Astrocyte of the cerebellum (primary cell): Measurements from ENCODE around the gene CCT6B.

Experiments used
- DNase-seq: peaks from one replicate; pipeline ENCODE4 v3.0.0-alpha.2; 2011; ENCODE audit warnings: low read depth
- H3K4me3 ChIP-seq: 2 replicates; pipeline ENCODE4 v1.5.1; 2011; ENCODE audit warnings: mild to moderate bottlenecking, low read depth, low read length, moderate library complexity
- in situ Hi-C: cut with HindIII; loops from 2 replicates; pipeline ENCODE4 v1.10.0; 2017; ENCODE audit warnings: low sequenced_read_pairs
- TF ChIP-seq, protein P1 (sequence below): IDR thresholded peaks from 2 replicates; pipeline ENCODE4 v1.5.1; 2012; ENCODE audit warnings: low read length, low read depth, moderate library complexity, mild to moderate bottlenecking; ENCODE audit errors: missing control alignments

The CCT6B gene

DNA sequence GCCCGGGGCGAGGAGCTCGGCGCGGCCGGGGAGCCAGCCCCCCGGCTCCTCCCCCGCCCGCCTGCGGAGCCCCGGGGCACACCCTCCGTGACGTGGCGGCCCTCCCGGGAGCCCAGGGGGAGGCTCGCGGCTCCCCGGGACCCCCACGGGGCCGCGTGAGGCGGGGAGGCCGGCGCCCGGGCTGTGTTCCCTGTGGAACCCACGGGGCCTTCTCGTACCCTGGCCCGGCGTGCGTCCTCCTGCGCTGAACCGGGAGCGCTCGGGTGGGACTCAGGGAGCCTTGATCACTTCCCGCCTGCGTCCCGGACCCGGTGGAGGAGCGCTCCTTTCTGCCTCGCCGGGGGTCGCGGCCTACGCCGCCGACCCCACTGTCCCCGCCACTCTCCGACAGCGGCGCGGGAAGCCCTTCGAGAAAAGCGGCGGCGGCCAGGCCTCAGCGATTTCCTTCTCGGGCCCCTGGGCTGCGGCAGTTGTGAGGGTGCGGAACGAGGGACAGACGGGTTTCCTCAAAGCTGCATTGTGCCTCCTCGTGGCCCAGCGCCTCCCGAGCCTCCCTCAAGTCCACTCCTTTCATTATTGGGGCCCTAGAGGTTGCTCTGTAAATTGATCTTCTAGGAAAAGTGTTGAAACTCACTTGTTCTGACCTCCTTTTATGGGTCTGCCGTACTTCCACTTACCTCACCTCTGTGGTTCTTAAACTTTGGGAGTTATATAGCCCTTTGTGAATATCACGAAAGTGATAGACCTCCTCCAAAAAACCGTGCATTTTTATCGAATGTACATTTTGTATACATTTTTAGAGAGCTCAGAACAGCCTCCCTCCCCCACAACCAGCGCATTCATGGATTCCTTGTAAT lies 19.6 kb upstream of the CCT6B start:
- in situ Hi-C loops, result loop anchor here (25.0 kb wide), 1 partner anchor 606 kb away; the partner anchor contains the start of genes AP2B1 and PEX12
- TF ChIP-seq, protein P1, sequence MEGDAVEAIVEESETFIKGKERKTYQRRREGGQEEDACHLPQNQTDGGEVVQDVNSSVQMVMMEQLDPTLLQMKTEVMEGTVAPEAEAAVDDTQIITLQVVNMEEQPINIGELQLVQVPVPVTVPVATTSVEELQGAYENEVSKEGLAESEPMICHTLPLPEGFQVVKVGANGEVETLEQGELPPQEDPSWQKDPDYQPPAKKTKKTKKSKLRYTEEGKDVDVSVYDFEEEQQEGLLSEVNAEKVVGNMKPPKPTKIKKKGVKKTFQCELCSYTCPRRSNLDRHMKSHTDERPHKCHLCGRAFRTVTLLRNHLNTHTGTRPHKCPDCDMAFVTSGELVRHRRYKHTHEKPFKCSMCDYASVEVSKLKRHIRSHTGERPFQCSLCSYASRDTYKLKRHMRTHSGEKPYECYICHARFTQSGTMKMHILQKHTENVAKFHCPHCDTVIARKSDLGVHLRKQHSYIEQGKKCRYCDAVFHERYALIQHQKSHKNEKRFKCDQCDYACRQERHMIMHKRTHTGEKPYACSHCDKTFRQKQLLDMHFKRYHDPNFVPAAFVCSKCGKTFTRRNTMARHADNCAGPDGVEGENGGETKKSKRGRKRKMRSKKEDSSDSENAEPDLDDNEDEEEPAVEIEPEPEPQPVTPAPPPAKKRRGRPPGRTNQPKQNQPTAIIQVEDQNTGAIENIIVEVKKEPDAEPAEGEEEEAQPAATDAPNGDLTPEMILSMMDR, result peak; percentile 36
- peak; percentile 59 for DNase-seq
- H3K4me3 ChIP-seq, result peak overlapping the region; percentile 82

DNA sequence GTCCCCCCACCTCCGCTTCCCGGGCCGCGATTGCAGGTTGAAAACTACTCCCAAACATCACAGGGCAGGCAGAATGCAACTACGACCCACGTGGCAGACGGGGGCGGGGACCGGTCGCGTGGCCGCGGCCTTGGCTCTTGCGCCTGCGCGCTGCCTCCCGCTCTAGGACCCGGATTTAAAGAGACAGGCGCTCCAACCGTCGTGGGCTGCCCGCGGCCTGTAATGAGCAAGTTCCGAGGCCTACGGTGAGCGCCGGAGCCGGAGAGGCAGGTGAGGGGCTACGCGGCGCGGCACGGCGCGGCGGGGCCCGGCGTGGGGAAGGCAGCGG lies 19.1 kb upstream of the CCT6B start, which contains the start of gene LIG3:
LIG3 (plus strand) TSS at position 160 of the 328 bp plus-strand sequence. CDS start 2,494 bp downstream, outside the sequence.
- TF ChIP-seq, protein P1, result no peak
- DNase-seq, result peak; percentile 85
- H3K4me3 ChIP-seq, result peak within 1 kb of the TSS; percentile 82
- in situ Hi-C loops, result loop anchor here (25.0 kb wide), 1 partner anchor 607 kb away; the partner anchor contains the start of genes AP2B1 and PEX12

GRCh38 chr17:34979650-34980352 lies 18.5 kb upstream of the CCT6B start:
- H3K4me3 ChIP-seq, result peak overlapping the region; percentile 82
- TF ChIP-seq, protein P1, result no peak
- in situ Hi-C loops, result loop anchor here (25.0 kb wide), 1 partner anchor 608 kb away; the partner anchor contains the start of genes AP2B1 and PEX12
- DNase-seq, result no peak

- in situ Hi-C loops, result loop anchor here (25.0 kb wide), 1 partner anchor 608 kb away; the partner anchor contains the start of genes AP2B1 and PEX12
- TF ChIP-seq, protein P1, result no peak
- H3K4me3 ChIP-seq, result no peak overlapping the region
- DNase-seq, result no peak
These were observed 17.9 kb upstream of the CCT6B start for GRCh38 chr17:34979153-34979552.

GRCh38 chr17:34974794-34975785 lies 13.8 kb upstream of the CCT6B start:
- no peak overlapping the region for H3K4me3 ChIP-seq
- TF ChIP-seq, protein P1, result no peak
- in situ Hi-C loops, result loop anchor here (25.0 kb wide), 1 partner anchor 612 kb away; the partner anchor contains the start of genes AP2B1 and PEX12
- no peak for DNase-seq
